ENCODE results near the gene CHCHD3. TPM values are rescaled to one million over a fixed set of nuclear protein-coding genes. Genes with fewer than 3 reads are reported as not detected.

The CHCHD3 gene
- polyA plus RNA-seq, 2 of the 4 experiments (the other 2 are of a cell fraction), result 96.7 to 139 TPM

DNA sequence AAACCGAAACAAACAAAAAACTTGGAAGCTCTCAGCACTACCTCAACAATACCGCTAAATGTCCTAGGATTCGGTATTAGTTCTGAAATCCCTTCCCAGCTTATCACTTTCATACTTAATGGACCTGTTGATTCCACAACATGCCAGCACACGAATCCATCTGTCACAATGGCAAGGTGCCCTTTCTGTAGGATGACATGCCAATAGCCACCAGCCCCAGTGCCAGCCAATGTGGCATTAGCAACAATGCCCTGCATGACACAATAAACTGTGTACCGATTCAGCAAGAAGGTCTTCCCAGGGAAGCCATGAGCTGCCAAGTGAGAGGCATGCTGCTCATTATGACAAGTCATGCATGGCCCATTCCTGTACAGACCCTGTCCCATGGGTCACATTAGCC lies 35.6 kb upstream of the CHCHD3 start:
- no peak for TF ChIP-seq HOXB5 (CRISPR knock-in tag; IDR thresholded peaks at IDR 0.05)
- no peak for TF ChIP-seq EP300 (IDR thresholded peaks at IDR 0.05)
- TF ChIP-seq RAD21 (conservative IDR thresholded peaks at IDR 0.05 in 1 of 2, IDR thresholded peaks at IDR 0.05 in 1 of 2), result no peak
- TF ChIP-seq NR3C1 (IDR thresholded peaks at IDR 0.05), result no peak
- TF ChIP-seq, protein P1, sequence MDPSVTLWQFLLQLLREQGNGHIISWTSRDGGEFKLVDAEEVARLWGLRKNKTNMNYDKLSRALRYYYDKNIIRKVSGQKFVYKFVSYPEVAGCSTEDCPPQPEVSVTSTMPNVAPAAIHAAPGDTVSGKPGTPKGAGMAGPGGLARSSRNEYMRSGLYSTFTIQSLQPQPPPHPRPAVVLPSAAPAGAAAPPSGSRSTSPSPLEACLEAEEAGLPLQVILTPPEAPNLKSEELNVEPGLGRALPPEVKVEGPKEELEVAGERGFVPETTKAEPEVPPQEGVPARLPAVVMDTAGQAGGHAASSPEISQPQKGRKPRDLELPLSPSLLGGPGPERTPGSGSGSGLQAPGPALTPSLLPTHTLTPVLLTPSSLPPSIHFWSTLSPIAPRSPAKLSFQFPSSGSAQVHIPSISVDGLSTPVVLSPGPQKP (IDR thresholded peaks at IDR 0.05; ENCODE audit: low read depth, low read length), result no peak
- TF ChIP-seq MAZ (IDR thresholded peaks at IDR 0.05; ENCODE audit: borderline replicate concordance, low read depth, low read length), result no peak
- no peak for TF ChIP-seq EHMT2 (IDR thresholded peaks at IDR 0.05; ENCODE audit: low read depth)
- no peak for TF ChIP-seq ZC3H11A (IDR thresholded peaks at IDR 0.05)
- no peak for TF ChIP-seq ZSCAN20 (CRISPR knock-in tag; IDR thresholded peaks at IDR 0.05)
- no peak for TF ChIP-seq ZFP36 (IDR thresholded peaks at IDR 0.05; ENCODE audit: borderline replicate concordance, partially characterized antibody)
- TF ChIP-seq, protein P2, sequence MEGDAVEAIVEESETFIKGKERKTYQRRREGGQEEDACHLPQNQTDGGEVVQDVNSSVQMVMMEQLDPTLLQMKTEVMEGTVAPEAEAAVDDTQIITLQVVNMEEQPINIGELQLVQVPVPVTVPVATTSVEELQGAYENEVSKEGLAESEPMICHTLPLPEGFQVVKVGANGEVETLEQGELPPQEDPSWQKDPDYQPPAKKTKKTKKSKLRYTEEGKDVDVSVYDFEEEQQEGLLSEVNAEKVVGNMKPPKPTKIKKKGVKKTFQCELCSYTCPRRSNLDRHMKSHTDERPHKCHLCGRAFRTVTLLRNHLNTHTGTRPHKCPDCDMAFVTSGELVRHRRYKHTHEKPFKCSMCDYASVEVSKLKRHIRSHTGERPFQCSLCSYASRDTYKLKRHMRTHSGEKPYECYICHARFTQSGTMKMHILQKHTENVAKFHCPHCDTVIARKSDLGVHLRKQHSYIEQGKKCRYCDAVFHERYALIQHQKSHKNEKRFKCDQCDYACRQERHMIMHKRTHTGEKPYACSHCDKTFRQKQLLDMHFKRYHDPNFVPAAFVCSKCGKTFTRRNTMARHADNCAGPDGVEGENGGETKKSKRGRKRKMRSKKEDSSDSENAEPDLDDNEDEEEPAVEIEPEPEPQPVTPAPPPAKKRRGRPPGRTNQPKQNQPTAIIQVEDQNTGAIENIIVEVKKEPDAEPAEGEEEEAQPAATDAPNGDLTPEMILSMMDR (IDR thresholded peaks at IDR 0.05), result no peak
- no peak for TF ChIP-seq CEBPB (IDR thresholded peaks at IDR 0.05)
- TF ChIP-seq RFX5 (IDR thresholded peaks at IDR 0.05), result no peak
- no peak for TF ChIP-seq HOXB13 (CRISPR knock-in tag; IDR thresholded peaks at IDR 0.05; ENCODE audit: low read depth)
- no peak for TF ChIP-seq JUN (IDR thresholded peaks at IDR 0.05)
- TF ChIP-seq, protein P3, sequence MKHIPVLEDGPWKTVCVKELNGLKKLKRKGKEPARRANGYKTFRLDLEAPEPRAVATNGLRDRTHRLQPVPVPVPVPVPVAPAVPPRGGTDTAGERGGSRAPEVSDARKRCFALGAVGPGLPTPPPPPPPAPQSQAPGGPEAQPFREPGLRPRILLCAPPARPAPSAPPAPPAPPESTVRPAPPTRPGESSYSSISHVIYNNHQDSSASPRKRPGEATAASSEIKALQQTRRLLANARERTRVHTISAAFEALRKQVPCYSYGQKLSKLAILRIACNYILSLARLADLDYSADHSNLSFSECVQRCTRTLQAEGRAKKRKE (CRISPR knock-in tag; IDR thresholded peaks at IDR 0.05; ENCODE audit: low read depth), result no peak
- TF ChIP-seq RCOR1 (IDR thresholded peaks at IDR 0.05; ENCODE audit: low read depth, low read length), result no peak
- no peak for TF ChIP-seq PHF8 (IDR thresholded peaks at IDR 0.05; ENCODE audit: borderline replicate concordance, low read depth)
- no peak for TF ChIP-seq NPAS2 (CRISPR knock-in tag; IDR thresholded peaks at IDR 0.05; ENCODE audit: borderline replicate concordance)
- TF ChIP-seq, protein P4, sequence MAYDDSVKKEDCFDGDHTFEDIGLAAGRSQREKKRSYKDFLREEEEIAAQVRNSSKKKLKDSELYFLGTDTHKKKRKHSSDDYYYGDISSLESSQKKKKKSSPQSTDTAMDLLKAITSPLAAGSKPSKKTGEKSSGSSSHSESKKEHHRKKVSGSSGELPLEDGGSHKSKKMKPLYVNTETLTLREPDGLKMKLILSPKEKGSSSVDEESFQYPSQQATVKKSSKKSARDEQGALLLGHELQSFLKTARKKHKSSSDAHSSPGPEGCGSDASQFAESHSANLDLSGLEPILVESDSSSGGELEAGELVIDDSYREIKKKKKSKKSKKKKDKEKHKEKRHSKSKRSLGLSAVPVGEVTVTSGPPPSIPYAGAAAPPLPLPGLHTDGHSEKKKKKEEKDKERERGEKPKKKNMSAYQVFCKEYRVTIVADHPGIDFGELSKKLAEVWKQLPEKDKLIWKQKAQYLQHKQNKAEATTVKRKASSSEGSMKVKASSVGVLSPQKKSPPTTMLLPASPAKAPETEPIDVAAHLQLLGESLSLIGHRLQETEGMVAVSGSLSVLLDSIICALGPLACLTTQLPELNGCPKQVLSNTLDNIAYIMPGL (CRISPR knock-in tag; IDR thresholded peaks at IDR 0.05; ENCODE audit: borderline replicate concordance), result no peak
- DNase-seq (ENCODE audit: low read depth in 1 of 2, low spot score in 1 of 2) (no peak), ATAC-seq (no peak; a peak in 1 of 6 replicates), FAIRE-seq (no peak)
- POLR2A ChIA-PET, result no interaction called here
- 45% methylated on average over 5 of the region's 5 CpGs for WGBS (ENCODE audit: missing lambda C conversion rate)
- Histone ChIP-seq H3K4me1 (no peaks in the 10 kb centered on the region), H3K9me3 (no peaks in the 10 kb centered on the region), H3K27ac (no peak overlapping the region), H3K4me2 (no peak overlapping the region), H3K4me3 (no peak overlapping the region)
- CTCF ChIA-PET, result interaction anchor here (1.4 kb wide), 1 partner anchor 16 kb away, joined by 3 read pairs; no protein-coding TSS in a partner anchor

DNA sequence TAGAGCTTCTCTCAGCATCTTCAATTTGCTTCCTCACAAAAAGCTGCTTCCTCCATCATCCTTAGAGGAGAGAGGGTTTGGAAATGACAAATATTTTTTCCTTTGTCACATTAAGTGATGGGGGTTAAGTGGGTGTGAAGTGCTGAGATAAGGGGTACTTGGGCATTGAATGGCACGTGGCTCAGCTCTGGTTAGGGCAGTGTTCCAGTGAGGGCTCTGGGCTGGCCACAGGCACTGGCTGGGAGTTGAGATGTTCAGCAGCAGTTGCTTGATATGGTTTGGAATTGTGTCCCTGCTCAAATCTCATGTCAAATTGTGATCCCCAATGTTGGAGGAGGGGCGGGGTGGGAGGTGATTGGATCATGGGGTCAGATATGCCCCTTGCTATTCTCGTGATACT lies 33.7 kb upstream of the CHCHD3 start:
- FAIRE-seq, result no peak
- DNase-seq (ENCODE audit: low read depth in 1 of 2, low spot score in 1 of 2), result no peak
- H3K4me3 ChIP-seq, result no peak overlapping the region
- H3K9me3 ChIP-seq, result peaks cover under 1% of the 10 kb centered on the region
- WGBS (ENCODE audit: missing lambda C conversion rate), result 6% methylated on average over 3 of the region's 3 CpGs
- ChIA-PET CTCF (interaction anchor here (1.4 kb wide), 1 partner anchor 13 kb away, joined by 3 read pairs; no protein-coding TSS in a partner anchor), POLR2A (no interaction called here)
- no peak overlapping the region for H3K4me2 ChIP-seq
- no peak for TF ChIP-seq FOSB (CRISPR knock-in tag; IDR thresholded peaks at IDR 0.05)
- no peak for TF ChIP-seq POLR2AphosphoS2 (conservative IDR thresholded peaks at IDR 0.05; ENCODE audit: low read length)
- TF ChIP-seq HDAC2 (IDR thresholded peaks at IDR 0.05), result no peak
- no peak for TF ChIP-seq NR3C1 (IDR thresholded peaks at IDR 0.05)
- no peak for TF ChIP-seq ESRRA (IDR thresholded peaks at IDR 0.05; ENCODE audit: borderline replicate concordance, low read length)
- no peak for ATAC-seq
- no peak overlapping the region for H3K27ac ChIP-seq
- H3K4me1 ChIP-seq, result no peaks in the 10 kb centered on the region
